Measurements from ENCODE around the gene MTPN.

Gene MTPN

DNA sequence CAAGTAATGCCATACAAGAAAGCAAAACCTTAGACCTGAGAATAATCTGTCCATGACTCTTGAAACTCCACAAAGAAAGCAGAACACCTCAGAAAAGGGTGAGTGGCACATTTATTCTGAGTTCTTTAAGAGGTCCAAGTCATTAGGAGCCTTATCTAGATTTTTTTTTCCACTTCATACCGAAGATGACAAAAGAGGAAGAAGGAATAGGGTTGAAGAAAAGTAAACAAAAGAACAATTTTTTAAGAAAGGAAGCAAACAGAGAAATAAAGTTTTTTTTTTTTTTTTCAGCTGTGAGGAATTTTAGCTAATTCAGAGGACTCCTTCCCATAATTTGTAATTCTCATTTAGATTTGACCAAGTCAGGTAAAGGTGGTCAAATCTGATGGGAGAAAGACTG lies 13.1 kb upstream of the MTPN start:
- no peaks in the 10 kb centered on the region for H3K36me3 ChIP-seq (replicated peaks; ENCODE audit: low read depth, low read length)
- no peak overlapping the region for H3K27ac ChIP-seq (ENCODE audit: low read length)
- H3K4me3 ChIP-seq (ENCODE audit: low read length): no peak overlapping the region
- no peaks in the 10 kb centered on the region for H4K20me1 ChIP-seq (ENCODE audit: insufficient read depth, low read length)
- H3K9me3 ChIP-seq (ENCODE audit: insufficient read depth, low read length): no peaks in the 10 kb centered on the region
- H3K9ac ChIP-seq (ENCODE audit: low read length): no peak overlapping the region
- peaks cover 21% of the 10 kb centered on the region for H3K4me1 ChIP-seq (ENCODE audit: low read length)
- H2AFZ ChIP-seq (ENCODE audit: low read depth, low read length): no peak overlapping the region
- H3K4me2 ChIP-seq (ENCODE audit: low read length): no peak overlapping the region
- H3K79me2 ChIP-seq (ENCODE audit: low read length): no peaks in the 10 kb centered on the region
- H3K27me3 ChIP-seq (ENCODE audit: low read depth, low read length): no peaks in the 10 kb centered on the region
- TF ChIP-seq, protein P1, sequence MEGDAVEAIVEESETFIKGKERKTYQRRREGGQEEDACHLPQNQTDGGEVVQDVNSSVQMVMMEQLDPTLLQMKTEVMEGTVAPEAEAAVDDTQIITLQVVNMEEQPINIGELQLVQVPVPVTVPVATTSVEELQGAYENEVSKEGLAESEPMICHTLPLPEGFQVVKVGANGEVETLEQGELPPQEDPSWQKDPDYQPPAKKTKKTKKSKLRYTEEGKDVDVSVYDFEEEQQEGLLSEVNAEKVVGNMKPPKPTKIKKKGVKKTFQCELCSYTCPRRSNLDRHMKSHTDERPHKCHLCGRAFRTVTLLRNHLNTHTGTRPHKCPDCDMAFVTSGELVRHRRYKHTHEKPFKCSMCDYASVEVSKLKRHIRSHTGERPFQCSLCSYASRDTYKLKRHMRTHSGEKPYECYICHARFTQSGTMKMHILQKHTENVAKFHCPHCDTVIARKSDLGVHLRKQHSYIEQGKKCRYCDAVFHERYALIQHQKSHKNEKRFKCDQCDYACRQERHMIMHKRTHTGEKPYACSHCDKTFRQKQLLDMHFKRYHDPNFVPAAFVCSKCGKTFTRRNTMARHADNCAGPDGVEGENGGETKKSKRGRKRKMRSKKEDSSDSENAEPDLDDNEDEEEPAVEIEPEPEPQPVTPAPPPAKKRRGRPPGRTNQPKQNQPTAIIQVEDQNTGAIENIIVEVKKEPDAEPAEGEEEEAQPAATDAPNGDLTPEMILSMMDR (IDR thresholded peaks at IDR 0.05; ENCODE audit: low read depth, low read length): no peak

DNA sequence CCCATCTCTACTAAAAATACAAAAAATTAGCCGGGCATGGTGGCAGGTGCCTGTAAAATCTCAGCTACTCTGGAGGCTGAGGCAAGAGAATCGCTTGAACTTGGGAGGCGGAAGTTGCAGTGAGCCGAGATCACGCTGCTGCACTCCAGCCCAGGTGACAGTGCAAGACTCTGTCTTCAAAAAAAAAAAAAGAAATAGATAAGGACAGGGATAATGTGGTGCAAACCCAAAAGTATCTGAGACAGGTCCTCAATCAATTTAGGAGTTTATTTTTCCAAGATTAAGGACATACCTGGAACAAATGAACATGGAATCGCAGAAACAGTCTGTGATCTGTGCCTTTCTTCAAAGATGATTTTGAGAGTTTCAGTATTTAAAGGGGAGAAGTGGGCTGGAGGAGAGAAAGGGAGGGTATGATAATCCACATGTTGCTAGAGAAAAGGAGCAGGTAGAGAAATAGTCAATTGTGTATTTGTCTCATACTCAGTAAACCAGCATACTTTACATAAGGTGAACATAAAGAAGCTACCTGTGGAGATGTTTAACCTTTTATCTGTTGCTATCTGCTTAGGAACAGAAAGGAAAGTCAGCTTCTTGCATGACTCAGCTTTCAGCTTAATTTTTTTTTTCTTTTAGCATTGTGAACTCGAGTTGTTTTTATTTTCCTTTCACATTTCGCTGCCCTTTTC lies 4.9 kb upstream of the MTPN start:
- Histone ChIP-seq H3K4me2 (ENCODE audit: low read length) (no peak overlapping the region), H3K79me2 (ENCODE audit: low read length) (peaks cover under 1% of the 10 kb centered on the region; the same call in 1 of the 2 replicates), H2AFZ (ENCODE audit: low read depth, low read length) (no peak overlapping the region), H3K9ac (ENCODE audit: low read length) (no peak overlapping the region), H3K4me1 (ENCODE audit: low read length) (peaks cover 27% of the 10 kb centered on the region), H3K27ac (ENCODE audit: low read length) (no peak overlapping the region), H3K27me3 (ENCODE audit: low read depth, low read length) (no peaks in the 10 kb centered on the region), H3K4me3 (ENCODE audit: low read length) (no peak overlapping the region), H3K36me3 (replicated peaks; ENCODE audit: low read depth, low read length) (no peaks in the 10 kb centered on the region), H4K20me1 (ENCODE audit: insufficient read depth, low read length) (no peaks in the 10 kb centered on the region), H3K9me3 (ENCODE audit: insufficient read depth, low read length) (no peaks in the 10 kb centered on the region)
- TF ChIP-seq EZH2phosphoT487 (IDR thresholded peaks at IDR 0.05; ENCODE audit: low read depth): no peak
- TF ChIP-seq, protein P1 (IDR thresholded peaks at IDR 0.05; ENCODE audit: low read depth, low read length): no peak

DNA sequence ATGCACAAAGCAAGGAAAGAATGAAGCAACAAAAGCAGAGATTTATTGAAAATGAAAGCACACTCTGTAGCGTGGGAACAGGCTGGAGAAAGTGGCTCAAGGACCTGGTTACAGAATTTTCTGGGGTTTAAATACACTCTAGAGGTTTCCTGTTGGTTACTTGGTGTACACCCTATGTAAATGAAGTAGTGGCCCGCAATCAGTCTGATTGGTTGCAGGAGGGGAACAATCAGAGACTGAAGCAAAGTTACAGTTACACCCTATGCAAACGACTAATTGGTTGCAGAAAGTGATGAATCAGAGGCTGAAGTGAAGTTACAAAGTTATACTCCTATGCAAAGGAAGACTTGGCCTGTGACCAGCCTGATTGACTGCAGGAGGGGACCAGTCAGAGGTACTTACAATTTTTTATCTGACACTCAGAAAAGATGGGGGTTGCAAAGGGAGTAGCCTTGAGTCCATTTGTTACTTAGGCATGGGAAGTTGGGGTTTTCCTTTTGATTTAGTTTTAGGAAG lies 3.6 kb upstream of the MTPN start:
- H3K79me2 ChIP-seq (ENCODE audit: low read length): peaks cover 14% of the 10 kb centered on the region
- peak overlapping the region; percentile 57 for H3K4me2 ChIP-seq (ENCODE audit: low read length)
- peak overlapping the region; percentile 18; the same call in 1 of the 2 replicates for H2AFZ ChIP-seq (ENCODE audit: low read depth, low read length)
- H3K4me3 ChIP-seq (ENCODE audit: low read length): peak overlapping the region; percentile 40
- peaks cover 5% of the 10 kb centered on the region for H4K20me1 ChIP-seq (ENCODE audit: insufficient read depth, low read length)
- peaks cover 27% of the 10 kb centered on the region for H3K4me1 ChIP-seq (ENCODE audit: low read length)
- TF ChIP-seq EZH2phosphoT487 (IDR thresholded peaks at IDR 0.05; ENCODE audit: low read depth): no peak
- TF ChIP-seq, protein P1 (IDR thresholded peaks at IDR 0.05; ENCODE audit: low read depth, low read length): no peak
- H3K27ac ChIP-seq (ENCODE audit: low read length): peak overlapping the region; percentile 7; the same call in 1 of the 2 replicates
- H3K9ac ChIP-seq (ENCODE audit: low read length): no peak overlapping the region
- H3K27me3 ChIP-seq (ENCODE audit: low read depth, low read length): no peaks in the 10 kb centered on the region
- no peaks in the 10 kb centered on the region for H3K9me3 ChIP-seq (ENCODE audit: insufficient read depth, low read length)
- no peaks in the 10 kb centered on the region for H3K36me3 ChIP-seq (replicated peaks; ENCODE audit: low read depth, low read length)

DNA sequence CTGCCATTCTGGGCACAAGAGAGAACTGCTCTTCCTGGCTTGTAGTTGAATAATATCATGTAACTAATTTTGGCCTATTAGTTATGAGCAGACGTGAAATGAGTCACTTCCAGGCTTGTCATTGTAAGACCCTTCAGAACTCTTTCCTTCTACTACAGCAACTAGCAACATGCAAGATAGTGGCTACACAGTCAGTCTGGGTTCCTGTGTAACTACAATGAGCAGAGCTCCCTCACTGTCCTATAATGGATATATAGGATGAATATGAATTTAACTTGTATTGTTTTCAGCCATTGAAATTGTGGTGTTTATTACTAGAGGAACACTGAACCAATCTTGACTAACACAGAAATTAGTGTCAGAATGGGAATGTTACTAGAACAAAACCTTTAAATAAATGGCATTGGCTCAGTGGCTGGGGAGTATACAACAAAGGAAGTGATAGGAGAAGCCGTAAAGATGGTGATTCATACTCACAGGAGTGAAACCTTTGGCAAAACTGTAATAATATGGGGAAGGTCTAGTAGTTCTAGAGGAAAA lies 2.9 kb upstream of the MTPN start:
- Histone ChIP-seq H2AFZ (ENCODE audit: low read depth, low read length) (0 out of 2 replicates have a peak overlapping the region, but pooled peaks have one; percentile 44), H3K79me2 (ENCODE audit: low read length) (peaks cover 21% of the 10 kb centered on the region), H4K20me1 (ENCODE audit: insufficient read depth, low read length) (peaks cover 11% of the 10 kb centered on the region), H3K4me1 (ENCODE audit: low read length) (peaks cover 33% of the 10 kb centered on the region), H3K4me2 (ENCODE audit: low read length) (peak overlapping the region; percentile 57), H3K9ac (ENCODE audit: low read length) (no peak overlapping the region), H3K36me3 (replicated peaks; ENCODE audit: low read depth, low read length) (no peaks in the 10 kb centered on the region), H3K27me3 (ENCODE audit: low read depth, low read length) (no peaks in the 10 kb centered on the region), H3K4me3 (ENCODE audit: low read length) (peak overlapping the region; percentile 40), H3K9me3 (ENCODE audit: insufficient read depth, low read length) (no peaks in the 10 kb centered on the region), H3K27ac (ENCODE audit: low read length) (peak overlapping the region; percentile 7)
- no peak for TF ChIP-seq EZH2phosphoT487 (IDR thresholded peaks at IDR 0.05; ENCODE audit: low read depth)
- TF ChIP-seq, protein P1 (IDR thresholded peaks at IDR 0.05; ENCODE audit: low read depth, low read length): no peak

Data from OCI-LY3 (cell line).